ENCODE data around the gene CEP85. TPM values are rescaled to one million over a fixed set of nuclear protein-coding genes. Genes with fewer than 3 reads are reported as not detected.

CEP85 gene
- total RNA-seq, 1 experiment from 2014 or later, result 51.8 TPM

DNA sequence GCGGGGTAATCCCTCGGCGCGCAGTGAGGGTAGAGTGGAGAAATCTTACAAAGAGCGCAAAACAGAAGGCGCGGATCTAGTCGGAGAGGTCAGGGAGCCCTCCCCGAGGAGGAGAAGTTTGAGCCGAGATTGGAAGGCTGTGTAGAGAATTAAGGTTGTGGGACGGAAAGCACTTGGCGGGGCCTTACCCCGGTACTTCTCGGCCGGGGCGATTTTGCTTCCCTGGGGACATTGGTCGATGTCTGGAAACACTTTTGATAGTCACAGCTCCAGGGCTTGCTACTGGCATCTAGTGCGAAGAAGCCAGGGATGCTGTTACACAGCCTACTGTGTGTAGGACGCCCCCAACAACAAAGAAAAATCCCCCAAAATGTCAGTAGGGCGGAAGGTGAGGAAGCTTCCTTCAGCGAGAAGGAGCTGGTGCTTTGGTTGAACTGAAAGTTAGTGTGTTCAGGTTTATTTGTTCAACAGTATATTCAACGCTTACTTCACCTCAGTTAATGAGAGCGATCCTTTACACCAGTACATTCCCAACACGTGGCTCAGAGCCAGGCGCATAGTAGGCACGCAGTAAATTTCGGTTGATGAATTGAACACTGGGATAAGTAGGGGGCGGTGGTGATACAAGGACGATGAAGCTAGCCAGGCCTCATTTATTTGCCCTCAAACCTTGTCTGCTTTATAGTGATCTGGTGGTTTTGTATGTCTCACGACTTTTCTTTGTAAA lies 807 bp downstream of the CEP85 start:
- CTCF ChIA-PET, result interaction anchor here (0.5 to 2.2 kb wide), 9 partner anchors 11 to 198 kb away, joined by 3 to 10 read pairs (median 5); partner anchors contain the start of genes CATSPER4, CNKSR1 and ZNF593
- peaks cover 3% of the 10 kb centered on the region for H3K36me3 ChIP-seq (ENCODE audit: control insufficient read depth, insufficient read depth, low read length)
- TF ChIP-seq, protein P1, sequence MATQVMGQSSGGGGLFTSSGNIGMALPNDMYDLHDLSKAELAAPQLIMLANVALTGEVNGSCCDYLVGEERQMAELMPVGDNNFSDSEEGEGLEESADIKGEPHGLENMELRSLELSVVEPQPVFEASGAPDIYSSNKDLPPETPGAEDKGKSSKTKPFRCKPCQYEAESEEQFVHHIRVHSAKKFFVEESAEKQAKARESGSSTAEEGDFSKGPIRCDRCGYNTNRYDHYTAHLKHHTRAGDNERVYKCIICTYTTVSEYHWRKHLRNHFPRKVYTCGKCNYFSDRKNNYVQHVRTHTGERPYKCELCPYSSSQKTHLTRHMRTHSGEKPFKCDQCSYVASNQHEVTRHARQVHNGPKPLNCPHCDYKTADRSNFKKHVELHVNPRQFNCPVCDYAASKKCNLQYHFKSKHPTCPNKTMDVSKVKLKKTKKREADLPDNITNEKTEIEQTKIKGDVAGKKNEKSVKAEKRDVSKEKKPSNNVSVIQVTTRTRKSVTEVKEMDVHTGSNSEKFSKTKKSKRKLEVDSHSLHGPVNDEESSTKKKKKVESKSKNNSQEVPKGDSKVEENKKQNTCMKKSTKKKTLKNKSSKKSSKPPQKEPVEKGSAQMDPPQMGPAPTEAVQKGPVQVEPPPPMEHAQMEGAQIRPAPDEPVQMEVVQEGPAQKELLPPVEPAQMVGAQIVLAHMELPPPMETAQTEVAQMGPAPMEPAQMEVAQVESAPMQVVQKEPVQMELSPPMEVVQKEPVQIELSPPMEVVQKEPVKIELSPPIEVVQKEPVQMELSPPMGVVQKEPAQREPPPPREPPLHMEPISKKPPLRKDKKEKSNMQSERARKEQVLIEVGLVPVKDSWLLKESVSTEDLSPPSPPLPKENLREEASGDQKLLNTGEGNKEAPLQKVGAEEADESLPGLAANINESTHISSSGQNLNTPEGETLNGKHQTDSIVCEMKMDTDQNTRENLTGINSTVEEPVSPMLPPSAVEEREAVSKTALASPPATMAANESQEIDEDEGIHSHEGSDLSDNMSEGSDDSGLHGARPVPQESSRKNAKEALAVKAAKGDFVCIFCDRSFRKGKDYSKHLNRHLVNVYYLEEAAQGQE (IDR thresholded peaks at IDR 0.05; ENCODE audit: insufficient read depth in 1 of 2, low read depth in 2 of 2, low read length in 1 of 2), result no peak
- TF ChIP-seq POLR2AphosphoS5 (IDR thresholded peaks at IDR 0.05; ENCODE audit: low read depth, low read length) (no peak), SIN3A (IDR thresholded peaks at IDR 0.05; ENCODE audit: borderline replicate concordance, insufficient read depth, low read depth, low read length) (no peak), TCF7L2 (IDR thresholded peaks at IDR 0.05; ENCODE audit: low read depth, low read length) (no peak), CTCF (IDR thresholded peaks at IDR 0.05) (no peak)
- DNase-seq (ENCODE audit: low read depth, low spot score) (peak; percentile 17), ATAC-seq (no peak)
- peak overlapping the region; percentile 95 for H3K4me3 ChIP-seq (ENCODE audit: low read depth in 2 of 2, low read length in 2 of 2)
- in situ Hi-C loops (cut with HindIII; ENCODE audit: low pct_unique_long_range_greater_than_20kb, low sequenced_read_pairs) (no loop called here), intact Hi-C loops (cut with micrococcal nuclease; ENCODE audit: unreplicated experiment) (no loop called here)
- peak overlapping the region; percentile 98 for H3K27ac ChIP-seq (ENCODE audit: low read length)
- no peaks in the 10 kb centered on the region for H3K27me3 ChIP-seq (ENCODE audit: control insufficient read depth, insufficient read depth, low read length)
- H3K9me3 ChIP-seq (ENCODE audit: control insufficient read depth, insufficient read depth, low read depth, low read length), result no peaks in the 10 kb centered on the region
- POLR2A ChIA-PET, result interaction anchor here (0.6 to 0.7 kb wide), 3 partner anchors 12 to 213 kb away, joined by 3 to 6 read pairs (median 3); no protein-coding TSS in a partner anchor
- BruUV-seq (replicated peaks), result no TSS peak
- peaks cover 28% of the 10 kb centered on the region for H3K4me1 ChIP-seq (ENCODE audit: control insufficient read depth, insufficient read depth, low read length)

- intact Hi-C loops (cut with micrococcal nuclease; ENCODE audit: unreplicated experiment), result no loop called here
These were observed 3.4 kb downstream of the CEP85 start for GRCh38 chr1:26237230-26237966.

More at GRCh38 chr1:26237230-26237966, 3.4 kb downstream of the CEP85 start:
- Histone ChIP-seq H3K27me3 (ENCODE audit: control insufficient read depth, insufficient read depth, low read length) (no peaks in the 10 kb centered on the region), H3K4me3 (ENCODE audit: low read depth in 2 of 2, low read length in 2 of 2) (no peak overlapping the region), H3K36me3 (ENCODE audit: control insufficient read depth, insufficient read depth, low read length) (peaks cover 6% of the 10 kb centered on the region), H3K27ac (ENCODE audit: low read length) (peak overlapping the region; percentile 81), H3K9me3 (ENCODE audit: control insufficient read depth, insufficient read depth, low read depth, low read length) (no peaks in the 10 kb centered on the region), H3K4me1 (ENCODE audit: control insufficient read depth, insufficient read depth, low read length) (peaks cover 28% of the 10 kb centered on the region)
- ATAC-seq (no peak), DNase-seq (ENCODE audit: low read depth, low spot score) (peak; percentile 18)
- ChIA-PET CTCF (interaction anchor here (0.6 kb wide), 1 partner anchor 70 kb away, joined by 3 read pairs; no protein-coding TSS in a partner anchor), POLR2A (interaction anchor here (0.5 kb wide), 1 partner anchor 9 kb away, joined by 3 read pairs; no protein-coding TSS in a partner anchor)
- in situ Hi-C loops (cut with HindIII; ENCODE audit: low pct_unique_long_range_greater_than_20kb, low sequenced_read_pairs), result no loop called here
- TF ChIP-seq SIN3A (IDR thresholded peaks at IDR 0.05; ENCODE audit: borderline replicate concordance, insufficient read depth, low read depth, low read length), result no peak
- TF ChIP-seq CTCF (IDR thresholded peaks at IDR 0.05), result no peak
- TF ChIP-seq, protein P1 (IDR thresholded peaks at IDR 0.05; ENCODE audit: insufficient read depth in 1 of 2, low read depth in 2 of 2, low read length in 1 of 2), result no peak
- no peak for TF ChIP-seq POLR2AphosphoS5 (IDR thresholded peaks at IDR 0.05; ENCODE audit: low read depth, low read length)
- TF ChIP-seq TCF7L2 (IDR thresholded peaks at IDR 0.05; ENCODE audit: low read depth, low read length), result no peak
- BruUV-seq (replicated peaks), result no TSS peak

Measured in Panc1 (cell line).